Neural progenitor cell (in vitro differentiated cells): ENCODE data around the gene KLHL12.

Experiments
- EZH2 ChIP-seq: fragments of 200-600 bp; sonication (generic); IDR thresholded peaks from 2 replicates; pipeline ENCODE4 v1.6.1; 2017; ENCODE audit warnings: antibody characterized with exemption, mild to moderate bottlenecking, moderate library complexity
- EZH2phosphoT487 ChIP-seq: fragments of 200-600 bp; sonication (generic); IDR thresholded peaks from 2 replicates; pipeline ENCODE4 v1.6.1; 2017; ENCODE audit warnings: antibody characterized with exemption

GRCh38 chr1:202952099-202952498, 25.1 kb upstream of the KLHL12 start:
- TF ChIP-seq EZH2phosphoT487 (no peak), EZH2 (no peak)
